HG02981 (cell line): ENCODE results near the gene TMEM201.

ENCODE experiments used
- ATAC-seq: cut with Tn5 transposase; IDR thresholded peaks from one replicate; pipeline ENCODE4 v1.9.1; 2021; ENCODE audit warnings: mild to moderate bottlenecking, moderate library complexity; ENCODE audit not compliant: unreplicated experiment

TMEM201 gene

GRCh38 chr1:9651565-9652378 is 63.1 kb downstream of the TMEM201 start, which contains the start of gene PIK3CD:
Gene PIK3CD, plus strand, starts transcription at chr1:9651731. Its CDS starts 58,725 bp downstream, at chr1:9710456.
- ATAC-seq: no peak

GRCh38 chr1:9652379-9653209 is 63.9 kb downstream of the TMEM201 start:
- ATAC-seq: no peak

- ATAC-seq: no peak
These were observed 64.4 kb downstream of the TMEM201 start for GRCh38 chr1:9653210-9653490.

GRCh38 chr1:9653491-9654050 is 64.9 kb downstream of the TMEM201 start:
- no peak for ATAC-seq

GRCh38 chr1:9654051-9654833 is 65.5 kb downstream of the TMEM201 start:
- no peak for ATAC-seq

- no peak for ATAC-seq
These were observed 66.4 kb downstream of the TMEM201 start for GRCh38 chr1:9654834-9655723.

- no peak for ATAC-seq
These were observed 67.1 kb downstream of the TMEM201 start for GRCh38 chr1:9655836-9656235.

- ATAC-seq: no peak
These were observed 68.9 kb downstream of the TMEM201 start for GRCh38 chr1:9657521-9658032.

GRCh38 chr1:9658199-9658598 is 69.5 kb downstream of the TMEM201 start:
- ATAC-seq: no peak

- no peak for ATAC-seq
These were observed 70.6 kb downstream of the TMEM201 start for GRCh38 chr1:9659328-9659727.

- no peak for ATAC-seq
These were observed 74.5 kb downstream of the TMEM201 start for GRCh38 chr1:9663257-9663656.
